ENCODE results near the gene FAM234B.

The FAM234B gene

GRCh38 chr12:13023811-13024530, 20.2 kb upstream of the FAM234B start:
- DNase-seq (ENCODE audit: low read depth), result no peak
- peak; percentile 77 for TF ChIP-seq CTCF (conservative IDR thresholded peaks at IDR 0.05; ENCODE audit: low read depth, low read length)
- H3K4me3 ChIP-seq (ENCODE audit: low read length), result no peak overlapping the region

GRCh38 chr12:13024531-13024916, 19.7 kb upstream of the FAM234B start:
- no peak for TF ChIP-seq CTCF (conservative IDR thresholded peaks at IDR 0.05; ENCODE audit: low read depth, low read length)
- DNase-seq (ENCODE audit: low read depth), result no peak
- no peak overlapping the region for H3K4me3 ChIP-seq (ENCODE audit: low read length)

- no peak for DNase-seq (ENCODE audit: low read depth)
- H3K4me3 ChIP-seq (ENCODE audit: low read length), result no peak overlapping the region
- no peak for TF ChIP-seq CTCF (conservative IDR thresholded peaks at IDR 0.05; ENCODE audit: low read depth, low read length)
Measured at GRCh38 chr12:13026286-13026685, 17.9 kb upstream of the FAM234B start.

DNA sequence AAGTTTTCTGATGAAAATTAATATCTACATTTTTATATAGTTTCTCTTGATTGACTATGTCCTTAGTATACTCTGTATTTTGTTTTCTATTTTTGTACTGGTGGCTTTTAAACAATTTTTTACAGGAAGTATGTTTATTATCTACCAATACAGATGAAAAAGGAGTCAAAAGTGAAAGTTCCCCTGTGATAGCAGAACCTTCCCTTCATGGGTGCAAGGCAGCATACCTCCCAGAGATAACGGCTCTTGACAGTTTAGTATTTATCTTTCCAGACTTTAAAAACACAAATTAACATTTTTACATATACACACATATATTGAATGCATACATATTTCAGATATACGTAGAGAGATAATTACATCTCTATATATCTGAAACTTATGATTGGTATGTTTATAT, 17.1 kb upstream of the FAM234B start:
- TF ChIP-seq CTCF (conservative IDR thresholded peaks at IDR 0.05; ENCODE audit: low read depth, low read length), result no peak
- DNase-seq (ENCODE audit: low read depth), result no peak

GRCh38 chr12:13027508-13027907, 16.7 kb upstream of the FAM234B start:
- TF ChIP-seq CTCF (conservative IDR thresholded peaks at IDR 0.05; ENCODE audit: low read depth, low read length), result no peak
- DNase-seq (ENCODE audit: low read depth), result no peak
- H3K4me3 ChIP-seq (ENCODE audit: low read length), result no peak overlapping the region

More for the DNA sequence above, 17.1 kb upstream of the FAM234B start:
- H3K4me3 ChIP-seq (ENCODE audit: low read length), result no peak overlapping the region

GRCh38 chr12:13028825-13029570, 15.2 kb upstream of the FAM234B start:
- no peak for TF ChIP-seq CTCF (conservative IDR thresholded peaks at IDR 0.05; ENCODE audit: low read depth, low read length)
- DNase-seq (ENCODE audit: low read depth), result no peak
- no peak overlapping the region for H3K4me3 ChIP-seq (ENCODE audit: low read length)

All from retinal pigment epithelial cell (primary cell).